HG02840 (cell line): ENCODE results near the gene IGF1R.

Source experiments
- ATAC-seq: cut with Tn5 transposase; IDR thresholded peaks from one replicate; pipeline ENCODE4 v1.9.1; 2021; ENCODE audit warnings: mild to moderate bottlenecking, moderate library complexity, moderate number of reproducible peaks; ENCODE audit not compliant: unreplicated experiment, low FRiP score

Gene IGF1R

DNA sequence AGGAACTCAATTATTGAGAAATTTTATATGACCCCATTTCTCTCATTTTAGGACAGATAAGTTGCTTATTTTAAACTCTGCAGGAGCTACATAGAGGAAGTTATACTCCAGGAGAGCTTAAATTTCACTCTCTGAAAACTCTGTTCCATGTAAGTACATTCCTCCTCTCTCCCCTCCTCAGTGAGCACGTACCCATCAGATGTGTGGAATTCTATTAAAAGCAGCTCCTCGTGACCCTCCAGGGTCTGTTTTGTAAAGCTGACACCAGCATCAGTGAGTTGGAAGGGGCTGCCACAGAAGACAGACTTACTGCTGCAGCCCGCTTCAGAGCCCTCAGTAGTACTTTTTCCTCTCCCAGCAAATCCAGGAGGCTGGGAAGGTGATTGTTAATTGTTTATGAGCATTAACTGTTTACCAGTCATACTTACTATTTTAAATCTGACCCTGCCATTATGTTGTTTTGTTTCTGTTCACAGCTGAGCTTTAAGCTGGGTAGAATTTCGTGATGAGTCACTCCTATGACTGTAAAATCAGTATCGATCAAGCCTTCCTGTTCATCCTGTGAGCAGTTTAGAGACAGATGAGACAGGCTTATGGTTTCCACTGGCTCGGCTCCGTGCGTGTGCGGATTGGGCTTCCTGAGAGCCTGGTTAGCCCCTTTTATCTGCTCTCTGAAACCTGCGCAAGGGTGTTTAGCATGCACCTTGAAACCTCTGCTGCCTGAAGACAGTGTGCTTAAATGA, 20.4 kb downstream of the IGF1R start:
- no peak for ATAC-seq

- no peak for ATAC-seq
Observed at GRCh38 chr15:98669638-98670037, 21.3 kb downstream of the IGF1R start.

GRCh38 chr15:98671060-98672008, 23.0 kb downstream of the IGF1R start:
- no peak for ATAC-seq

DNA sequence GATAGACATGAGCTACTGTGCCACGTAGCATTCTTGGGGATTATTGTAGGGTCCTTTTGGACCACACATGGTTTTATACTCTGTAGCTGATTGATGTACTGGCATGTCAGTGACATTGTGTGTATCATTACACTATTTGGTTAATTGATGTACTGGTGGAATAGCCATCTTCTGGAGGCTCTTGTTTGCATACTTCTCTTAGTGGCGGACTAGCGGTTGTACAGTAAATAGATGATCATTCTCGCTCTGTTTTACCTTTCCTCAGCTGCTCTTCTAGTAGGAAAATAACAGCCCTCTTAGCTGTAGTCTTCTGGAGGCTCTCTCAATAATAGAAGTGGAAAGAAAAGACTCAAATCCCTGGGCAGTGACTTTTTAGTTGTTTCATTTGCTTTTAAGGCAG, 24.8 kb downstream of the IGF1R start:
- ATAC-seq: no peak

GRCh38 chr15:98674336-98674735, 26.0 kb downstream of the IGF1R start:
- ATAC-seq: no peak

DNA sequence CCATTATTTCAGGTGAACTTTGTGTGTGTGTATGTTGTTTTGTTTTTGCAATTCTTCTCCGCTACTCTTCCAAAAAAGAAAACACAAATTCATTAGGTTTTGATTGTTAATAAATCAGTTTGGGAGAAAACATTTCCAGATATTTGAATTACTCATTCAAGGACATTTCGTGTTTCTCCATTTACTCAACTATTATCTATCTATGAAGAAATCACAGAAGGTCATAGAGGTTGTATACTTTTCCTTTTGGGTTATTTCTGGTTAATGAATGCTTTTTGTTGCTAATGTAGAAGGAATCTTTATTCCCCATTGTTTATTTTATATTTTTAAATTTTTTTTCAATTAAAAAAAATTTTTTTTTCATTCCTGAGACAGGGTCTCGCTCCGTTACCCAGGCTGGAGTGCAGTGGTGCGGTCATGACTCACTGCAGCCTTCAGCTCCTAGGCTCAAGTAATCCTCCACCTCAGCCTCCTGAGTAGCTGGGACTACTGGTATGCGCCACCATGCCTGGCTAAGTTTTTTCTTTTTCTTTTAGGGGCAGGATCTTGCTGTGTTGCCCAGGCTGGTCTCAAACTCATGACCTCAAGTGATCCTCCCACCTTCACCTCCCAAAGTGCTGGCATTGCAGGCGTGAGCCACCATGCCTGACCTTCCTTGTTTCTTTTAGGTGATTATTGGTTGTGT, 28.4 kb downstream of the IGF1R start:
- no peak for ATAC-seq

DNA sequence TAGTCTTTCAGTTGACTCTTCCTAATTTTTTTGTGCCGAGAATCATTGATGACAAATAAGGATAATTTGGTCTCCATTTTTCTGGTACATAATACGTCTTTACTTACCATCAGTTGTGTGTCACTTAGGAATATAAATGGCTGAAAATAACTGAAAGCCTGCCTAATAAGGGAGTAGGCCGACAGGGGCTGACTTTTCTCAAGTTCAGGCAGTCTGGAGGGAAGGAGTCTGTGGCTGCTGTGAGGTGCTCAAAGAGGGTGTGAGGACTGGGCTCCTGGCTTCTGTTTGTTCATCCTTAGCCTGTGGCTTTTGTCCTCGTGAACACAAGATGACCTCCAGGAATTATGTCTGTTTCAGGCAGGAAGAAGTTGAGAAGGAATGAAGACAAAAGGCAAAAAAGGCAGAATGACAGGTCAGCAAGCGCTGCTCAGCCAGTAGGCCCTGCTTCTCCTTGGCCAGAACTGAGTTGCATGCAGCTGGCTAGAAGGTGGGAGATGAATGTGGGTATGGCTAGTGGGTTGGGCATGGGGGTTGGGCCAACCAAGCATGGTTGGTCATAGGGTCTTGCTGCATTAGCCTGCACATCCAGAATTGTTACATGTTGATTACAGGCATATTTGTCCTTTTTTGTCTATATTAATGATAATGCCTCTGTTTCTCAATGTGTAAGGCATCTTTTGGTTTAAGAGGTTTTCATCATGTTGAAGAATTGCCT, 29.2 kb downstream of the IGF1R start:
- ATAC-seq: no peak

- ATAC-seq: no peak
Observed at GRCh38 chr15:98678484-98678883, 30.1 kb downstream of the IGF1R start.

GRCh38 chr15:98681061-98681460, 32.7 kb downstream of the IGF1R start:
- no peak for ATAC-seq

DNA sequence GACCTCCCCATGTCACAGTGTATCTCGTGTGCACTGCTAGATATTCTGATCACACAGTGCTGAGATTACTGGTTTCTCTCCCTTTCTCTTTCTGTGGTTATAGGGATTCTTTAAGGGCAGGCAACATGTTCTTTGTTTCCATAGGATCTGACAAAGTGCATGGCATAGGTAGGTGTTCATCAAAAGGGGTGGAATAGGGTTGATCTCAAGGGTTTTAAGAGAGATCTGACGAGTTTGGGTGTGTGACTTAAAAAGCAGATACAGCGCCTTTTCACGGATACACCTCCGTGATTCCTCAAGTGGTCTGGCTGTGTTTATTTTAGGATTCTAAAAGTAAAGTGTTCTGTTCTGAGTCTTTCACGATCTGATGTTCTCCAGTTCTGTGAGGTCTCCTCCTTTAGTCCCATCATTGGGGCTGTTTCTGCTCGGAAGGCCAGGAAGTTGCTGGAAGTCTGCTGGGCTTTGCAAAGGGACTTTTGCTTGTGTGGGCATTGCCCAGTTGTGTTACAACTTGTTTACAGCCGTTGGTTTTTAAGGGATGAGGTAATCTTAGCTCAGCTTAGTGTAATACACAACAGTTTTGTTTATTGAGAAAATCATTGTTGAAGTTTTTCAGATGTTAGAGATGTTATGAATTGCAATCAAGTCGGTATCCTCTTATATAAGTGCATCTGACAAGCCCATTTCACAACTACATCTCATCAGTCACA, 34.8 kb downstream of the IGF1R start:
- ATAC-seq: no peak

DNA sequence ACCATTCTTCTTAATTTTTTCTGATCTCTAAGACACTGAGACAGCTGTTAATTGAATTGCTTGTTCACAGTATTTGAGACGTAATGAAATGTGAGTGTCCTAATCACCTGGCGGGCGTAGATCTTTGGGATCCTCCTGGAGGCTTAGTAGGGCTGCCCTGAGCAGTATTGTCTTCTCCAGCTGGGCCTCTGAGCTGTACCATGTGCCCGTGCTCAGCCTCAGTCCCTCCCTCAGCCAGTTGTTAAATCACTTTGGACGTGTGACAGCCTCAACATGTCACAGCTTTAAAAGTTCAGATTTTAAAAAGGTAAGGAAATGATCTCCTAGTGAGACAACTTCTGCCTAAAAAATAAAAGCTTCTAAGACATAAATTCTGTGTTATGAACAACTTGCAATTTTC, 35.5 kb downstream of the IGF1R start:
- no peak for ATAC-seq

GRCh38 chr15:98684436-98684835, 36.1 kb downstream of the IGF1R start:
- ATAC-seq: no peak

- no peak for ATAC-seq
Observed at GRCh38 chr15:98684995-98685525, 36.7 kb downstream of the IGF1R start.

GRCh38 chr15:98686983-98687382, 38.6 kb downstream of the IGF1R start:
- ATAC-seq: no peak

GRCh38 chr15:98689431-98689861, 41.1 kb downstream of the IGF1R start:
- ATAC-seq: no peak

GRCh38 chr15:98690272-98690950, 42.1 kb downstream of the IGF1R start:
- ATAC-seq: no peak

DNA sequence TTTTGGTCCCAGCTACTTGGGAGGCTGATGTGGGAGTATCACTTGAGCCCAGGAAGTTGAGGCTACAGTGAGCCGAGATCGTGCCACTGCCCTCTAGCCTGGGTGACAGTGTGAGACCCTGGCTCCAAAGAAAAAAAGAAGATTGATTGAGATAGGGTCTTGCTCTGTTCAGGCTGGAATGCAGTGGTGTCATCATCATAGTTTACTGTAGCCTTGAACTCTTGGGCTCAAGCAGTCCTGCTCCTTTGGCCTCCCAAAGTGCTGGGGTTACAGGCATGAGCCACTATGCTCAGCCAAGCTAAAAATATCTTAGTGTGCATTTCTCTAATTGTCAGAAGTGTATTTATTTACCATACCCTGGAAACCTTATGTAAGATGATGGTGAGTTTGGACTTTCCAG, 43.9 kb downstream of the IGF1R start:
- ATAC-seq: no peak

DNA sequence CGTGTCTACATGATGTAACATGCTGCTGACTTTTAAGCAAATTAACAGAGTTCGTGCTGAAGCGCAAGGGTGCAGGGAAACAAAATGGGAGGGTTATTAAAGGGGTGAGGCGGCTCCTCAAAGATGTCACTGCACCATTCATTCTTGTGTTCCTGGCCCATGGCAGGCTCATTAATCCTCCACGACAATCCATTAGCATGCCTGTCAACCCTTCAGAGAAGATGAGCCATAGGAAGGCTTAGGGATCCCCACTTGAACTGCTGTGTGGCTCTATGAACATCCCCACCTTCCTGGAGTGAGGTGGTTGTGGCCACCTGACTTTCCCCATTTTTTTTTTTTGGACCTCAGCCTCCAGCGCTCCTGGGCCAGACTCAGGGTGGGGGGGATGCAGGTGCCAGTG, 45.8 kb downstream of the IGF1R start:
- ATAC-seq: no peak

DNA sequence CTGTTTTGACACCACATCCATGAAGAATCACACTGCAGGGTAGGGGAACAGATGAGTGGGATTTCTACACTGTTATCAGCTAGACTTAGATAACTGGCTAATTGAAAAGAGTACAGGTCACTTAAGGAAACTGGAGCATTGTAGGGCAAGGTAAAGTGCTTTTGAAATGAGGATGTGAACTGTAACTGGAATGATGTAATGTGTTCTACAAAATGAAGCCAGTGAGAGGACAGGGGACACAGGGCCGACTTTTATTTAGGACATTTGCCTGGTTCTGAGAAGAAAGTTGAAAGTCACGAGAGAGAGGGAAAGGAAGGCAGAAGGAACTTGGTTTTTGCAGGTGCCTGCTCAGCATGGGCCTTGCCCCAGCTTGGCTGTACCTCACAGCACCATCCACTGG, 50.5 kb downstream of the IGF1R start:
- no peak for ATAC-seq
